Activated CD4-positive, alpha-beta T cell treated with anti-CD3 and anti-CD28 coated beads, Interleukin-2, amount 50 U/mL, for 24 hours (primary cell): ENCODE measurements around the gene ESM1.

Source experiments
- DNase-seq, 2 donors: peaks; one replicate each; pipeline ENCODE4 v3.0.0-alpha.2; 2020; ENCODE audit warnings: low read depth in 1 of 2, low spot score in 1 of 2

The ESM1 gene

GRCh38 chr5:54986269-54986654 is 869 bp upstream of the ESM1 start:
- no peak for DNase-seq

- DNase-seq = no peak
Observed at GRCh38 chr5:54981928-54982327, 3.5 kb downstream of the ESM1 start.

GRCh38 chr5:54975701-54976100 is 9.7 kb downstream of the ESM1 start:
- no peak for DNase-seq

GRCh38 chr5:54969856-54970828 is 15.3 kb downstream of the ESM1 start:
- no peak for DNase-seq

GRCh38 chr5:54969242-54969641 is 16.2 kb downstream of the ESM1 start:
- no peak for DNase-seq

GRCh38 chr5:54965806-54966205 is 19.6 kb downstream of the ESM1 start:
- DNase-seq = no peak

- DNase-seq = no peak
Observed at GRCh38 chr5:54964405-54964804, 21.0 kb downstream of the ESM1 start.

GRCh38 chr5:54959673-54960418 is 25.5 kb downstream of the ESM1 start:
- no peak for DNase-seq

GRCh38 chr5:54956922-54957321 is 28.5 kb downstream of the ESM1 start:
- DNase-seq = no peak

GRCh38 chr5:54947187-54947586 is 38.2 kb downstream of the ESM1 start:
- DNase-seq = no peak

GRCh38 chr5:54946306-54946819 is 39.0 kb downstream of the ESM1 start:
- DNase-seq = no peak

GRCh38 chr5:54944364-54944763 is 41.0 kb downstream of the ESM1 start:
- DNase-seq = peak in 1 of 2 donors; percentile 35

GRCh38 chr5:54942064-54942778 is 43.2 kb downstream of the ESM1 start:
- no peak for DNase-seq

GRCh38 chr5:54936201-54936600 is 49.2 kb downstream of the ESM1 start:
- DNase-seq = no peak

- no peak for DNase-seq
Observed at GRCh38 chr5:54932789-54933188, 52.6 kb downstream of the ESM1 start.

GRCh38 chr5:54930736-54931135 is 54.7 kb downstream of the ESM1 start:
- no peak for DNase-seq
